ENCODE measurements around the gene GMDS.

Gene GMDS

GRCh38 chr6:1575210-1576041, 670.0 kb downstream of the GMDS start:
- no peak for DNase-seq

- no peak for DNase-seq
Measured at GRCh38 chr6:1574890-1575209, 670.6 kb downstream of the GMDS start.

DNA sequence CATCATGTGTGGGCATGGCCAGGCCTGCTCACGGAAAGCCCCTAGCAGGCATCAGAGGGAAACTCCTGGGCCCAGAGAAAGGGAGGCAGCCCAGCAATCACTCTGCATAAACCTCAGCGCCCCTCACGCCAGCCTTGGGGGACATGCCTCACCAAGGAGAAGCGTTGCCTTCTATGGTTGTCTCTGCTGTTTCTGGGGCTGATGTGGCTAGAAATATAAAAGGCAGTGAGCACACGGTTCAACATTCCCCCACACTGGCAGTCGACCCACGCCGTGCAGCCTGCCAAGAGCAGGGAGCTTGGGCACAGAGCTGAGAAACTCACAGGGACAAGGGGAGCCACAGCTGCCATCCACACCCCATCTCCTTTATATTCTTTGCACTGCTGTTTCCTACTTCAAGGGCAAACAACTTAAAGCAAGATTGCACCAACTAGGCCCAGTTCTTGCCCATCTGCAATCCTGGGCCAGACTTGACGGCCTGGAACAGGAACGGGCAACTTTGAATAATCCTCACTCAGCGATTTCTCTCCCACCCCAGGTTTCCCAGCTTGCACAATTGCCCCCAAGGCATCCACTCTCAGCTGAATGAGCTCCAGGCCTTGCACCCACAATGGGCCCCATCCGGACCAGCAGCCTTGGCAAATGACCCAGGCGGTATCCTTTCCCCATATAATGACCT, 671.2 kb downstream of the GMDS start:
- no peak for DNase-seq

All from GDM1 (cell line).